Epithelial cell of proximal tubule (primary cell): ENCODE measurements around the gene UBAP2L. TPM values are rescaled to one million over a fixed set of nuclear protein-coding genes. Genes with fewer than 3 reads are reported as not detected.

Source experiments
- DNase-seq: peaks from one replicate; pipeline ENCODE4 v3.0.0-alpha.2; 2011; ENCODE audit warnings: low read depth
- H3K4me3 ChIP-seq: 2 replicates; pipeline ENCODE4 v1.5.1; 2011; ENCODE audit warnings: low read depth, mild to moderate bottlenecking, low read length
- total RNA-seq: library from RNA; depleted of rRNA; stranded (reverse); fragments of >200 nt; gene quantifications from 2 replicates; pipeline ENCODE4 v1.2.3, GENCODE V29; 2015
- TF ChIP-seq, protein P1 (sequence below): conservative IDR thresholded peaks from 2 replicates; pipeline ENCODE4 v1.5.1; 2012; ENCODE audit warnings: low read depth, mild to moderate bottlenecking, low read length

The UBAP2L gene
- total RNA-seq, 1 donor from 2014 or later = 56.4 TPM

DNA sequence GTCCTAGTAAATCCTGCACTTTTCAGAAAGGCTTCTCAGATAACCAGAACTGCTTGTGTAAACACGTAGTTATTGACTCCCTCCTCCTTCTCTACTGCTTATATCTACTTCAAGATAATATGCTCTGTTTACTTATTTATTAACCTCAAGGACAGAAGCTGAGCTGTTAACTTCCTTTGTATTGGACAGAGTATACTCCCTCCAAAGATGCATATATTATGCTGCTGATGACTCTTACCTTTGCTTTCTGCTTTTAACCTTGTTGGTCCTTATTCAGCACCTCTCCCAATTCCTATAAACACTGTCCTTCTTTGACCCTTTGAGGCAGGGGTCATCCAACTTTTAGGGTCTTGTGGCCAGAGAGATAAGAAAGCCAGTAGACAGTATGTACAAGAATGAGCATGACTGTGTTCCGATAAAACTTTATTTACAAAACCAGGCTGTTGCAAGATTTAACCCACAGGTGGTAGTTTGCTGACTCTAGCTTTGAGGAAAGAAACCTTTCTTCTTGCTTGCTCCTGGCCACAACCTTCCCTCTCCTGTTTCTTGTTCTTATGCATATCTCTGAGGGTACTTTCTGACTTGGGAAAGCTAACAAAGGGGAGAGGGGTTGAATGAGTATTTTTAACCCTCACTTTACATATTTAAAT is 33.8 kb upstream of the UBAP2L start:
- TF ChIP-seq, protein P1, sequence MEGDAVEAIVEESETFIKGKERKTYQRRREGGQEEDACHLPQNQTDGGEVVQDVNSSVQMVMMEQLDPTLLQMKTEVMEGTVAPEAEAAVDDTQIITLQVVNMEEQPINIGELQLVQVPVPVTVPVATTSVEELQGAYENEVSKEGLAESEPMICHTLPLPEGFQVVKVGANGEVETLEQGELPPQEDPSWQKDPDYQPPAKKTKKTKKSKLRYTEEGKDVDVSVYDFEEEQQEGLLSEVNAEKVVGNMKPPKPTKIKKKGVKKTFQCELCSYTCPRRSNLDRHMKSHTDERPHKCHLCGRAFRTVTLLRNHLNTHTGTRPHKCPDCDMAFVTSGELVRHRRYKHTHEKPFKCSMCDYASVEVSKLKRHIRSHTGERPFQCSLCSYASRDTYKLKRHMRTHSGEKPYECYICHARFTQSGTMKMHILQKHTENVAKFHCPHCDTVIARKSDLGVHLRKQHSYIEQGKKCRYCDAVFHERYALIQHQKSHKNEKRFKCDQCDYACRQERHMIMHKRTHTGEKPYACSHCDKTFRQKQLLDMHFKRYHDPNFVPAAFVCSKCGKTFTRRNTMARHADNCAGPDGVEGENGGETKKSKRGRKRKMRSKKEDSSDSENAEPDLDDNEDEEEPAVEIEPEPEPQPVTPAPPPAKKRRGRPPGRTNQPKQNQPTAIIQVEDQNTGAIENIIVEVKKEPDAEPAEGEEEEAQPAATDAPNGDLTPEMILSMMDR = no peak
- DNase-seq = no peak
- H3K4me3 ChIP-seq = no peak overlapping the region

DNA sequence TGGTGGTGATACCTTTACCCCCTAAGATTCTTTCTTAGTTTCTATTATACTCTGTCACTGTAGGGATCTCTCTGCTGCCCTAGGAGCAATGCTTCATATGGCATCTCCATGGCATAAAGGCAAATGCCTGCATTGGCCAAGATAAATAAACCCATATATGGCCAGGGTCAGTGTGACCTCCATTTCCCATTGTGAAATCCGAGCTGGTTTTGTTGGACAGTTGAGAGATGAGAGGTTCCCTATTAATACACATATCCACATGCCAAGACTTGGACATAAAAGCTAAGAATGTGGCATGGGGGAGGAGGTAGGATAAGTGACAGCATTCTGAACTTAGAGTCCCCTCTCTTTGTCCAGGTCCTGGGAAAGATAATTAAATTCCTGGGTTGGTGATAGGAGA is 30.2 kb upstream of the UBAP2L start:
- no peak for DNase-seq
- TF ChIP-seq, protein P1 = no peak
- H3K4me3 ChIP-seq = no peak overlapping the region

DNA sequence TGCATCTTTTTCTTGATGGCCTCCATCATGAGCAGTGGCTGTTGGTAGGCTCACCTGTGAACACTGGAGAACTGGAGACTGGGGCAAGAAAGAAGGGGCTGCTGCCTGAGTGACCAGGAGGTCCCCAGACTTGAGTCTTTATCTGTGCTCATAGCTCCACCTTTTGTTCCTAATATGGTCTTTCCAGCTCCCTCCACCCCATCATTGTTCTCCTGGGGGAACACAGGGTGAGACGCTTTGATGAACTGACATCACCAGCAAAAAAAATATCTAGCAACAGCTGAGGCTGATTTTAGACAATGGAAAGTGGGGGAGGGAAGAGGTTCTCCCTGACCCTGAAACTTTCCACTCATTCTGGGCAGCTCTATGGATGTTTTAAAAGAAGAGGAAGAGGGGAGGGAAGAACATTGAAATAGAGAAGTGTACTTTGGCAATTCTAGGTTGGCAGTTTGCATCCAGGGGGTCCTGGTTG is 28.7 kb upstream of the UBAP2L start, which contains the start of gene TPM3:
TSS of gene TPM3 (minus strand) at position 111 of the 472 bp plus-strand sequence. CDS start at position 29, 82 bp downstream.
- no peak within 1 kb of the TSS for H3K4me3 ChIP-seq
- TF ChIP-seq, protein P1 = no peak
- DNase-seq = no peak

DNA sequence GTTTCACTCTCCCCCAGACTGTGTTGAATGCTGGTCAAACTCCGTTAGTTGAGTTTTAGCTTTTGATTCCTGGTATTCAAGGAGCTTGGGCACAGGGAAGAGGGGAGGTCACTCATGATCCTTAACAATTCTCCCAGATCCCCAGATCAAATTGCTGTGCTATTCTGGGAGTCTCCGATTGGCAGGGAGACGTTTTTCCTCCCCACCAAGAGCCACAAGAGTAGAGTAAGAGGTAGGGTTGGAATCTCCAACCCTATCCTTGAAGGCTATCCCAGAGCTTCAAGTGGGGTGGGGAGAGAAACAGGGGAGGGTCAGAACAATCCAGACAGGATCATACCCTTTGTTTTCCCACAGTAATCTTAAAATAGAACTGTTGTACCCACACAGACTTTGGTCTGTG is 28.3 kb upstream of the UBAP2L start:
- no peak for DNase-seq
- H3K4me3 ChIP-seq = no peak overlapping the region
- TF ChIP-seq, protein P1 = no peak

DNA sequence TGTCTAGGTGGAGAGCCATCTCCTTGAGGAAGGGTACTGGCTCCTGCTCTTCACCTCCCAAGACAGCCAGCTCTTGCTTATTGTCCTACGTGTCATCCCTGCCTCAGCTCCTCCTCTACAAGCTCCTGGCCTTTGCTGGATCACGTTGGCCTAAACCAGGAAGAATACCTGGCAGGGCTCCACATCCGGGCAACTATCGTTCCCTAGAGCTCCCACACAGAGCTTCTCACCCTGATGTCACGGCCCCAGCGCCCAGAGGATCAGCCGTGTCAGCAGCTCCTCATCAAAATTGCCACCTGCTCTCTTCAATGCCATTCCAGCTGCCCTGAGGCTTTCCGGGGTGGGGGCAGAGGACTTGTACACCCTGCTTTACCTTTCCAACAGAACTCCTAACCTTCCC is 26.9 kb upstream of the UBAP2L start:
- TF ChIP-seq, protein P1 = no peak
- no peak overlapping the region for H3K4me3 ChIP-seq
- DNase-seq = no peak

DNA sequence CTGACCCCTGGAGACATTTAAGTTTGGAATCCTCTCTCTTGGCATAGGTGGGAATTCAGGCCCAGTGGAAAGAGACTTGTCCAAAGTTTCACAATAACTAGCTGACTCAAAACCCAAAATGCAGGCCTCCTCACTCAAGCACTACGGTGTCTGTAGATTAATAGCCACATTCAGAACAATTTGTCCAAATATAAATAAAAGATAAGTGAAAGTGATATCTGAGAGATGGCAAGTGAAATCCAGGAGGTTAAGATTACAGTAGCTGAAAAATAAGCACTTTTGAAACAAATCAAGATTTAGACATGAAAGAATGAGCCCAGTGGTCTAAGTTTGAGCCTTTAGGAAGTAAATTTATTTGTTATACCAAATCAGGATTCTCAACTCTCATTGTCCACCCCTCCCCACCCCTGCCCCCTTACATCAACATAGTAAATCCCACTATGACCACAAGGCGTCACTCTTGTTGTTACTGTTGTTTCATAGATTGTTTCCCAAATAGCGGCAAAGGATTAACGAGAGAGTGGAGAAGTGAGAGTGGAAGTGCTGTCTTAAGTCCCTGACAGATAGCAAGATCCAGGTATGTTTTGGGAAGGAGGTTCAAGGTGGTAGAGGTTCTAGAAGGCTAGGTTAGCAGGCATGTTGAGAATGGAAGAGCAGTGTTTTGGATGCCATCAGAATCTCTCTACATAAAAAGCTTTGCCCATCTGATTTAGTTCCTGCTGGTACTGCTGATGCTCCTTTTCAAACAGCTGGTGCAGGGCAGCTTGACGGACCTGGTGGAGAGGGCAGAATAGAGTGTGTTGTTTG is 21.8 kb upstream of the UBAP2L start:
- H3K4me3 ChIP-seq = no peak overlapping the region
- DNase-seq = no peak
- TF ChIP-seq, protein P1 = peak; percentile 67
